ENCODE data around the gene NTNG2.

NTNG2 gene

GRCh38 chr9:132214027-132214622 is 52.3 kb downstream of the NTNG2 start:
- Histone ChIP-seq H3K4me1 (ENCODE audit: control insufficient read depth in 1 of 2, insufficient read depth in 2 of 2, low read length in 2 of 2) (no peaks in the 10 kb centered on the region), H3K27me3 (ENCODE audit: control insufficient read depth in 1 of 2, insufficient read depth in 2 of 2, low read length in 2 of 2) (no peaks in the 10 kb centered on the region), H3K9ac (ENCODE audit: low read depth in 1 of 2, low read length in 2 of 2) (no peak overlapping the region), H3K36me3 (ENCODE audit: control insufficient read depth in 1 of 2, insufficient read depth in 2 of 2, low read length in 2 of 2) (no peaks in the 10 kb centered on the region), H3K4me3 (ENCODE audit: low read depth in 1 of 2, low read length in 2 of 2) (no peak overlapping the region), H3K27ac (ENCODE audit: low read depth, low read length) (no peak overlapping the region), H3K9me3 (ENCODE audit: control insufficient read depth in 1 of 2, low read length in 2 of 2) (no peaks in the 10 kb centered on the region)

GRCh38 chr9:132216861-132217619 is 55.2 kb downstream of the NTNG2 start:
- no peak overlapping the region for H3K4me3 ChIP-seq (ENCODE audit: low read depth in 1 of 2, low read length in 2 of 2)
- no peaks in the 10 kb centered on the region for H3K27me3 ChIP-seq (ENCODE audit: control insufficient read depth in 1 of 2, insufficient read depth in 2 of 2, low read length in 2 of 2)
- no peak overlapping the region for H3K9ac ChIP-seq (ENCODE audit: low read depth in 1 of 2, low read length in 2 of 2)
- no peaks in the 10 kb centered on the region for H3K36me3 ChIP-seq (ENCODE audit: control insufficient read depth in 1 of 2, insufficient read depth in 2 of 2, low read length in 2 of 2)
- no peaks in the 10 kb centered on the region for H3K9me3 ChIP-seq (ENCODE audit: control insufficient read depth in 1 of 2, low read length in 2 of 2)
- no peaks in the 10 kb centered on the region for H3K4me1 ChIP-seq (ENCODE audit: control insufficient read depth in 1 of 2, insufficient read depth in 2 of 2, low read length in 2 of 2)
- H3K27ac ChIP-seq (ENCODE audit: low read depth, low read length), result no peak overlapping the region

DNA sequence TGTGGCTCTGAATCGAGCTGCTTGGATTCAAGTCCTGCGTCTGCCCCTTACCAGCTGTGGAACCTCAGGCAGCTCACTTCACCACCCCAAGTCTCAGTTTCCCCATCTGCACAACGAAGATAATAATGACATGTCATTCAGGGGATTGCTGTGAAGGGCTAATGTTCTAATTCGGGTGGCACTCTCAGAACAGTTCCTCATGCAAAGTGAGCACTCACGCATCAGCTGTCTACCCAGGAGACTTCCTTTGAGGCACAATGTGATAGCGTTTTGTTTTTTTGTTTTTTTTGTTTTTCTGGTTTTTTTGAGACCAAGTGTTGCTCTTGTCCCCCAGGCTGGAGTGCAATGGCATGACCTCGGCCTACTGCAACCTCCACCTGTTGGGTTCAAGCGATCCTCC is 56.4 kb downstream of the NTNG2 start:
- Histone ChIP-seq H3K36me3 (ENCODE audit: control insufficient read depth in 1 of 2, insufficient read depth in 2 of 2, low read length in 2 of 2) (no peaks in the 10 kb centered on the region), H3K4me1 (ENCODE audit: control insufficient read depth in 1 of 2, insufficient read depth in 2 of 2, low read length in 2 of 2) (no peaks in the 10 kb centered on the region), H3K27ac (ENCODE audit: low read depth, low read length) (no peak overlapping the region), H3K9ac (ENCODE audit: low read depth in 1 of 2, low read length in 2 of 2) (no peak overlapping the region), H3K9me3 (ENCODE audit: control insufficient read depth in 1 of 2, low read length in 2 of 2) (no peaks in the 10 kb centered on the region), H3K4me3 (ENCODE audit: low read depth in 1 of 2, low read length in 2 of 2) (no peak overlapping the region), H3K27me3 (ENCODE audit: control insufficient read depth in 1 of 2, insufficient read depth in 2 of 2, low read length in 2 of 2) (no peaks in the 10 kb centered on the region)

- H3K36me3 ChIP-seq (ENCODE audit: control insufficient read depth in 1 of 2, insufficient read depth in 2 of 2, low read length in 2 of 2), result no peaks in the 10 kb centered on the region
- H3K4me1 ChIP-seq (ENCODE audit: control insufficient read depth in 1 of 2, insufficient read depth in 2 of 2, low read length in 2 of 2), result no peaks in the 10 kb centered on the region
- H3K4me3 ChIP-seq (ENCODE audit: low read depth in 1 of 2, low read length in 2 of 2), result no peak overlapping the region
- H3K9me3 ChIP-seq (ENCODE audit: control insufficient read depth in 1 of 2, low read length in 2 of 2), result no peaks in the 10 kb centered on the region
- no peak overlapping the region for H3K9ac ChIP-seq (ENCODE audit: low read depth in 1 of 2, low read length in 2 of 2)
- H3K27me3 ChIP-seq (ENCODE audit: control insufficient read depth in 1 of 2, insufficient read depth in 2 of 2, low read length in 2 of 2), result no peaks in the 10 kb centered on the region
- H3K27ac ChIP-seq (ENCODE audit: low read depth, low read length), result no peak overlapping the region
These were observed 60.1 kb downstream of the NTNG2 start for GRCh38 chr9:132221941-132222340.

DNA sequence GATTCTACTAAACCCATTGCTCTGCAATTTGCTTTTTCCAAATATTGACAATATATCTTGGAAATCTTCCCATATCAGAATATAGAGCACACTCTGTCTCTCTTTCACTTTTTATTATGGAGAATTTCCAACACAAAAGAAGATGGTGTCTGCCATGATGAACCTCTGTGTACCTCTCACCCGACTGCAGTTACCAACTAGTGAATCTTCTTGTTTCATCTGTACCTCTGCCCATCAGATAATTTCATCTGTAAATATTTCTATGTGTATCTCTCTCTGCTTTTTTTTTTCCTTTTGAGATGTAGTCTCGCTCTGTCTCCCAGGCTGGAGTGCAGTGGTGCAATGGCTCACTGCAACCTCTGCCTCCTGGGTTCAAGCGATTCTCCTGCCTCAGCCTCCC is 62.8 kb downstream of the NTNG2 start:
- Histone ChIP-seq H3K9ac (ENCODE audit: low read depth in 1 of 2, low read length in 2 of 2) (no peak overlapping the region), H3K27ac (ENCODE audit: low read depth, low read length) (no peak overlapping the region), H3K9me3 (ENCODE audit: control insufficient read depth in 1 of 2, low read length in 2 of 2) (no peaks in the 10 kb centered on the region), H3K36me3 (ENCODE audit: control insufficient read depth in 1 of 2, insufficient read depth in 2 of 2, low read length in 2 of 2) (no peaks in the 10 kb centered on the region), H3K4me1 (ENCODE audit: control insufficient read depth in 1 of 2, insufficient read depth in 2 of 2, low read length in 2 of 2) (no peaks in the 10 kb centered on the region), H3K27me3 (ENCODE audit: control insufficient read depth in 1 of 2, insufficient read depth in 2 of 2, low read length in 2 of 2) (no peaks in the 10 kb centered on the region), H3K4me3 (ENCODE audit: low read depth in 1 of 2, low read length in 2 of 2) (no peak overlapping the region)

DNA sequence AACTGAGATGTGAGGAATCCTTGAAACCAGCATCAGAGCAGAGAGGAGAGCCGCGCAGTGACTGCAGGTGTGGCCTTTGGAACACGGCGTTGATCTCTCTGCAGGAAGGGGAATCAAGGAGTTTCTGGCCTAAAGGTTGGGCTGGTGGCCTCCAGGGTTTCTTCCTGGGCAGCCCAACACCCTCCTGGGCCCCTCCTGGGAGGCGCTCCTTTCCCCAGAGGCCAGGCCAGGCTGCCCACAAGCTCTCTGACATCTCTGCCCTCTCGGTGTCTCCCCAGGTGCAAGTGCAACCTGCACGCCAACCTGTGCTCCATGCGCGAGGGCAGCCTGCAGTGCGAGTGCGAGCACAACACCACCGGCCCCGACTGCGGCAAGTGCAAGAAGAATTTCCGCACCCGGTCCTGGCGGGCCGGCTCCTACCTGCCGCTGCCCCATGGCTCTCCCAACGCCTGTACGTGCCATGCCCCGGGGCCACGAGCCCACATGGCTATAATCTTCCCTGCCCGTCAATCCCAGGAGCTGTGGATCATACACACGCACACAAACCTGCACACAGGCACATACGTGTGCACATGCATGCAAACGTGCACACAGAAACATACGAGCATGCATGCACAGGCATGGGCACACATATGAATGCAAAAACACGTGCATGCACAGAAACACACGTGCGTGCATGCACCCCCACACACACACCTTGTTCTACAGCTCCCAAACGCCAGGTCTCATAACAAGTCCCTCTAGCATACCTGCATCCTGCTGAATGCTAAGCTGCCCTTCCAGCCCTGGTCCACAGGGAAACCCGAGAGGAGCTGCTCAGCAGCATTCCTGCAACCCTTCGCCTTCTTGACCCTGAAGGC is 64.9 kb downstream of the NTNG2 start:
- no peak overlapping the region for H3K9ac ChIP-seq (ENCODE audit: low read depth in 1 of 2, low read length in 2 of 2)
- H3K9me3 ChIP-seq (ENCODE audit: control insufficient read depth in 1 of 2, low read length in 2 of 2), result no peaks in the 10 kb centered on the region
- H3K27me3 ChIP-seq (ENCODE audit: control insufficient read depth in 1 of 2, insufficient read depth in 2 of 2, low read length in 2 of 2), result no peaks in the 10 kb centered on the region
- no peaks in the 10 kb centered on the region for H3K36me3 ChIP-seq (ENCODE audit: control insufficient read depth in 1 of 2, insufficient read depth in 2 of 2, low read length in 2 of 2)
- no peaks in the 10 kb centered on the region for H3K4me1 ChIP-seq (ENCODE audit: control insufficient read depth in 1 of 2, insufficient read depth in 2 of 2, low read length in 2 of 2)
- no peak overlapping the region for H3K4me3 ChIP-seq (ENCODE audit: low read depth in 1 of 2, low read length in 2 of 2)
- no peak overlapping the region for H3K27ac ChIP-seq (ENCODE audit: low read depth, low read length)

GRCh38 chr9:132228062-132228461 is 66.2 kb downstream of the NTNG2 start:
- Histone ChIP-seq H3K4me1 (ENCODE audit: control insufficient read depth in 1 of 2, insufficient read depth in 2 of 2, low read length in 2 of 2) (no peaks in the 10 kb centered on the region), H3K9ac (ENCODE audit: low read depth in 1 of 2, low read length in 2 of 2) (no peak overlapping the region), H3K27me3 (ENCODE audit: control insufficient read depth in 1 of 2, insufficient read depth in 2 of 2, low read length in 2 of 2) (no peaks in the 10 kb centered on the region)

GRCh38 chr9:132230605-132231004 is 68.7 kb downstream of the NTNG2 start:
- Histone ChIP-seq H3K9me3 (ENCODE audit: control insufficient read depth in 1 of 2, low read length in 2 of 2) (no peaks in the 10 kb centered on the region), H3K27me3 (ENCODE audit: control insufficient read depth in 1 of 2, insufficient read depth in 2 of 2, low read length in 2 of 2) (no peaks in the 10 kb centered on the region), H3K9ac (ENCODE audit: low read depth in 1 of 2, low read length in 2 of 2) (no peak overlapping the region), H3K27ac (ENCODE audit: low read depth, low read length) (no peak overlapping the region), H3K36me3 (ENCODE audit: control insufficient read depth in 1 of 2, insufficient read depth in 2 of 2, low read length in 2 of 2) (no peaks in the 10 kb centered on the region), H3K4me1 (ENCODE audit: control insufficient read depth in 1 of 2, insufficient read depth in 2 of 2, low read length in 2 of 2) (no peaks in the 10 kb centered on the region), H3K4me3 (ENCODE audit: low read depth in 1 of 2, low read length in 2 of 2) (no peak overlapping the region)

More at GRCh38 chr9:132228062-132228461, 66.2 kb downstream of the NTNG2 start:
- no peak overlapping the region for H3K4me3 ChIP-seq (ENCODE audit: low read depth in 1 of 2, low read length in 2 of 2)
- H3K36me3 ChIP-seq (ENCODE audit: control insufficient read depth in 1 of 2, insufficient read depth in 2 of 2, low read length in 2 of 2), result no peaks in the 10 kb centered on the region
- no peaks in the 10 kb centered on the region for H3K9me3 ChIP-seq (ENCODE audit: control insufficient read depth in 1 of 2, low read length in 2 of 2)
- H3K27ac ChIP-seq (ENCODE audit: low read depth, low read length), result no peak overlapping the region

DNA sequence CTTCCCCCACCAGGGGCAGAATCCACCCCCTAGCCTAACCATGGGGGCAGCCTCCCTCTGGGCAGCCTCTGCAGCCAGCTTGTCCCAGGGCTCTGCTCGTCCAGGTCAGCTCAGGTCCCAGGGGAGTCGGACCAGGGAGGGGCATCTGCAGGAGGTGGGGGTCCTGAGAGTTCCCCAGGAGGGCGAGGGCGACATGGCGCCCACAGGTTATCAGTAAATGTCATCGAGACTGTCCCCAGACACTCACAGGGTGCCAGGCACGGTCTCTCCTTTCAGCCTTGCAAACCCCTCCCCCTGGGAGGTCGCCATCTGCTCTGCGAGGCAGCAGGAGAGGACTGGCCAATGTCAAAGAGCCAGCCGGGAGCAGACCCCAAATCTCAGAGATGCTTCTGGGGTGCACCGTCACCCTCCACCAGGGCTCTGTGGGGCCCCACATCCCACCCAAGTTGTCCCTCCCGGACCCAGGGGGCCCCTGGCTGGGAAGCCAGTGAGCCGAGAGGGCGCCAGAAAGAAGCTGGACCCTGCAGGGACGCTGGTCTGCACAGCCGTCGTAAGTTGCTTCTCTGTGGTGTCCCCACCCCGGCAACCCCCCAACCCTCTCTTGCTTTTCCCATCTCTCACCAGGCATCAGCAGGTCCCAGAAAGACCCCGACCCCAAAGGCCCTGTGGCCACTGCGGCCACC is 69.3 kb downstream of the NTNG2 start:
- no peaks in the 10 kb centered on the region for H3K36me3 ChIP-seq (ENCODE audit: control insufficient read depth in 1 of 2, insufficient read depth in 2 of 2, low read length in 2 of 2)
- no peaks in the 10 kb centered on the region for H3K27me3 ChIP-seq (ENCODE audit: control insufficient read depth in 1 of 2, insufficient read depth in 2 of 2, low read length in 2 of 2)
- H3K27ac ChIP-seq (ENCODE audit: low read depth, low read length), result no peak overlapping the region
- H3K4me3 ChIP-seq (ENCODE audit: low read depth in 1 of 2, low read length in 2 of 2), result no peak overlapping the region
- no peak overlapping the region for H3K9ac ChIP-seq (ENCODE audit: low read depth in 1 of 2, low read length in 2 of 2)
- H3K4me1 ChIP-seq (ENCODE audit: control insufficient read depth in 1 of 2, insufficient read depth in 2 of 2, low read length in 2 of 2), result no peaks in the 10 kb centered on the region
- H3K9me3 ChIP-seq (ENCODE audit: control insufficient read depth in 1 of 2, low read length in 2 of 2), result no peaks in the 10 kb centered on the region

- Histone ChIP-seq H3K9ac (ENCODE audit: low read depth in 1 of 2, low read length in 2 of 2) (no peak overlapping the region), H3K4me1 (ENCODE audit: control insufficient read depth in 1 of 2, insufficient read depth in 2 of 2, low read length in 2 of 2) (no peaks in the 10 kb centered on the region), H3K27me3 (ENCODE audit: control insufficient read depth in 1 of 2, insufficient read depth in 2 of 2, low read length in 2 of 2) (peaks cover 0 to 3% of the 10 kb centered on the region in 2 donors), H3K36me3 (ENCODE audit: control insufficient read depth in 1 of 2, insufficient read depth in 2 of 2, low read length in 2 of 2) (no peaks in the 10 kb centered on the region), H3K27ac (ENCODE audit: low read depth, low read length) (no peak overlapping the region), H3K4me3 (ENCODE audit: low read depth in 1 of 2, low read length in 2 of 2) (no peak overlapping the region), H3K9me3 (ENCODE audit: control insufficient read depth in 1 of 2, low read length in 2 of 2) (no peaks in the 10 kb centered on the region)
These were observed 70.7 kb downstream of the NTNG2 start for GRCh38 chr9:132232522-132232921.
